ENCODE results near the gene PIGH.

PIGH gene

DNA sequence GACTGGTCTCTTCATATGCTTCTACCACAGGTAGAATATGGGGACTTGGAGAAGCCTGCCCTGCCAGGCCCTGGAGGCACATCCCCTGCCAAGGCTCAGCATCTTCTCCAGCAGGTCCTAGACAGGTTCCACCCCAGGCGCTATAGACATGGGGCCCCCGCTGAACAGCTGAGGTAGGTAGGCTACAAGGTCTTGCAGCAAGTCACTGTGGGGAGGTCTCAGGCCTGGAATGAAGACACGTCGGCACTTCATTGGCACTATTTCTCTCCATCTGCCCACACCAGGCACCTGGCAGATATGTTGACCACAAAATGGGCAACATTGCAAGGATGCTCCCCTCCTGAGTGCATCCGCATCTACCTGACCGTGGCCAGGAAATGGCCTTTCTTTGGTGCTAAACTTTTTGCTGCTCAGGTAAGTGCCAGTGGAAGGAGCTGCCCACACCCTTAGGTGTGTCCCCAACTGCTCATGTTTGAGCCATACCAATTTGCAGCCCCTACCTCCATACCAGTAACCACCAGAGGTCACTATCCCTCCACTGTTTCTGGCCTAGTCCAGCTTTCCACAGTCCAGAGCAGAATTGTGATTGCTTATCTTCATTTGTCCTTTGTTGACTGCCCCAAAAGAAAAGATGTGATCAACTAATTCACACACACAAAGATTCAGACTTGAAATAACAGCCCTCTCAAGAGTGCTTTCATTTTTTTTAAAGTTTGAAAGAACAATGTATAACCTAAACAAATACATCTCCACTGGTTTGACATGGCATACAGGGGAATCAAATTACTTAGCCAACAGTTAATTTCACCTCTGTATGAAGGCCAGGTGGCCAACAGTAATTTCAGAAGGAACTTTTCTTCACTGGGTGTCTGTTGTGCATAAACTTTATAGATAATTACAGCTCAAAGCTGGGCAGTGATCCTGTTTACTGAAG is 16.1 kb downstream of the PIGH start:
- peak; percentile 96 for ATAC-seq
- TF ChIP-seq CSDC2 (CRISPR knock-in tag; IDR thresholded peaks at IDR 0.05) (no peak), PPARA (CRISPR knock-in tag; IDR thresholded peaks at IDR 0.05; ENCODE audit: borderline replicate concordance) (no peak), ESRRG (CRISPR knock-in tag; IDR thresholded peaks at IDR 0.05) (no peak), OSR1 (CRISPR knock-in tag; IDR thresholded peaks at IDR 0.05) (no peak), ZNF565 (CRISPR knock-in tag; conservative IDR thresholded peaks at IDR 0.05; ENCODE audit: low read depth) (no peak), ZC3H10 (CRISPR knock-in tag; IDR thresholded peaks at IDR 0.05) (no peak), RARB (CRISPR knock-in tag; IDR thresholded peaks at IDR 0.05) (no peak), ISL1 (CRISPR knock-in tag; IDR thresholded peaks at IDR 0.05) (no peak), ARNTL (CRISPR knock-in tag; IDR thresholded peaks at IDR 0.05; ENCODE audit: borderline replicate concordance, low read depth) (no peak), ZFP30 (CRISPR knock-in tag; IDR thresholded peaks at IDR 0.05) (no peak), ZNF70 (CRISPR knock-in tag; IDR thresholded peaks at IDR 0.05) (no peak), TOX (CRISPR knock-in tag; IDR thresholded peaks at IDR 0.05; ENCODE audit: borderline replicate concordance) (no peak), CREB5 (CRISPR knock-in tag; IDR thresholded peaks at IDR 0.05; ENCODE audit: low read depth) (no peak), ZFP3 (CRISPR knock-in tag; IDR thresholded peaks at IDR 0.05) (no peak), PATZ1 (CRISPR knock-in tag; IDR thresholded peaks at IDR 0.05; ENCODE audit: borderline replicate concordance) (no peak), SNAI2 (CRISPR knock-in tag; IDR thresholded peaks at IDR 0.05) (no peak), TCF4 (CRISPR knock-in tag; IDR thresholded peaks at IDR 0.05; ENCODE audit: borderline replicate concordance) (no peak)
- TF ChIP-seq, protein P1, sequence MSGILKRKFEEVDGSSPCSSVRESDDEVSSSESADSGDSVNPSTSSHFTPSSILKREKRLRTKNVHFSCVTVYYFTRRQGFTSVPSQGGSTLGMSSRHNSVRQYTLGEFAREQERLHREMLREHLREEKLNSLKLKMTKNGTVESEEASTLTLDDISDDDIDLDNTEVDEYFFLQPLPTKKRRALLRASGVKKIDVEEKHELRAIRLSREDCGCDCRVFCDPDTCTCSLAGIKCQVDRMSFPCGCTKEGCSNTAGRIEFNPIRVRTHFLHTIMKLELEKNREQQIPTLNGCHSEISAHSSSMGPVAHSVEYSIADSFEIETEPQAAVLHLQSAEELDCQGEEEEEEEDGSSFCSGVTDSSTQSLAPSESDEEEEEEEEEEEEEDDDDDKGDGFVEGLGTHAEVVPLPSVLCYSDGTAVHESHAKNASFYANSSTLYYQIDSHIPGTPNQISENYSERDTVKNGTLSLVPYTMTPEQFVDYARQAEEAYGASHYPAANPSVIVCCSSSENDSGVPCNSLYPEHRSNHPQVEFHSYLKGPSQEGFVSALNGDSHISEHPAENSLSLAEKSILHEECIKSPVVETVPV (CRISPR knock-in tag; IDR thresholded peaks at IDR 0.05): no peak
- TF ChIP-seq, protein P2, sequence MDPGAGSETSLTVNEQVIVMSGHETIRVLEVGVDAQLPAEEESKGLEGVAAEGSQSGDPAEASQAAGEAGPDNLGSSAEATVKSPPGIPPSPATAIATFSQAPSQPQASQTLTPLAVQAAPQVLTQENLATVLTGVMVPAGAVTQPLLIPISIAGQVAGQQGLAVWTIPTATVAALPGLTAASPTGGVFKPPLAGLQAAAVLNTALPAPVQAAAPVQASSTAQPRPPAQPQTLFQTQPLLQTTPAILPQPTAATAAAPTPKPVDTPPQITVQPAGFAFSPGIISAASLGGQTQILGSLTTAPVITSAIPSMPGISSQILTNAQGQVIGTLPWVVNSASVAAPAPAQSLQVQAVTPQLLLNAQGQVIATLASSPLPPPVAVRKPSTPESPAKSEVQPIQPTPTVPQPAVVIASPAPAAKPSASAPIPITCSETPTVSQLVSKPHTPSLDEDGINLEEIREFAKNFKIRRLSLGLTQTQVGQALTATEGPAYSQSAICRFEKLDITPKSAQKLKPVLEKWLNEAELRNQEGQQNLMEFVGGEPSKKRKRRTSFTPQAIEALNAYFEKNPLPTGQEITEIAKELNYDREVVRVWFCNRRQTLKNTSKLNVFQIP (CRISPR knock-in tag; IDR thresholded peaks at IDR 0.05; ENCODE audit: borderline replicate concordance, low read depth): no peak
- TF ChIP-seq, protein P3, sequence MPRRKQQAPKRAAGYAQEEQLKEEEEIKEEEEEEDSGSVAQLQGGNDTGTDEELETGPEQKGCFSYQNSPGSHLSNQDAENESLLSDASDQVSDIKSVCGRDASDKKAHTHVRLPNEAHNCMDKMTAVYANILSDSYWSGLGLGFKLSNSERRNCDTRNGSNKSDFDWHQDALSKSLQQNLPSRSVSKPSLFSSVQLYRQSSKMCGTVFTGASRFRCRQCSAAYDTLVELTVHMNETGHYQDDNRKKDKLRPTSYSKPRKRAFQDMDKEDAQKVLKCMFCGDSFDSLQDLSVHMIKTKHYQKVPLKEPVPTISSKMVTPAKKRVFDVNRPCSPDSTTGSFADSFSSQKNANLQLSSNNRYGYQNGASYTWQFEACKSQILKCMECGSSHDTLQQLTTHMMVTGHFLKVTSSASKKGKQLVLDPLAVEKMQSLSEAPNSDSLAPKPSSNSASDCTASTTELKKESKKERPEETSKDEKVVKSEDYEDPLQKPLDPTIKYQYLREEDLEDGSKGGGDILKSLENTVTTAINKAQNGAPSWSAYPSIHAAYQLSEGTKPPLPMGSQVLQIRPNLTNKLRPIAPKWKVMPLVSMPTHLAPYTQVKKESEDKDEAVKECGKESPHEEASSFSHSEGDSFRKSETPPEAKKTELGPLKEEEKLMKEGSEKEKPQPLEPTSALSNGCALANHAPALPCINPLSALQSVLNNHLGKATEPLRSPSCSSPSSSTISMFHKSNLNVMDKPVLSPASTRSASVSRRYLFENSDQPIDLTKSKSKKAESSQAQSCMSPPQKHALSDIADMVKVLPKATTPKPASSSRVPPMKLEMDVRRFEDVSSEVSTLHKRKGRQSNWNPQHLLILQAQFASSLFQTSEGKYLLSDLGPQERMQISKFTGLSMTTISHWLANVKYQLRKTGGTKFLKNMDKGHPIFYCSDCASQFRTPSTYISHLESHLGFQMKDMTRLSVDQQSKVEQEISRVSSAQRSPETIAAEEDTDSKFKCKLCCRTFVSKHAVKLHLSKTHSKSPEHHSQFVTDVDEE (CRISPR knock-in tag; IDR thresholded peaks at IDR 0.05): no peak

DNA sequence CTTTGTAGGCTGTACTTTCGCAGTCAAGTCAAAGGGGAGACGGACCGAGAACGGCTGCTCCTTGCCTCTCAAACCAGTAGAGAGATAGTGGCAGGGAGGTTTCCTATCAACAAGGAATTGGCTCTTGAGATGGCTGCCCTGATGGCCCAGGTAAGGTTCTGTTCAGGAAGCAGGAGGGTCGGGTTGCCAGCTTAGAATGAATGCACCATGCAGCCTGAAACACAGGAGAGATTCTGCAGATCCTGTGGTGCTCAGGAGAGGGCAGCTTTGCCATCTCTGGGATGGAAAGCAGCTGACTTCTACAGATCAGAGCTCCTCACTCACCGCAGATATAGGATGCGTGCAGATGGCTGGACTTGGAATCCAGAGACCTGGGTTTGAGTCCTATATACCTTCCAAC is 18.0 kb downstream of the PIGH start:
- TF ChIP-seq CSDC2 (CRISPR knock-in tag; IDR thresholded peaks at IDR 0.05) (no peak), ZC3H10 (CRISPR knock-in tag; IDR thresholded peaks at IDR 0.05) (no peak), BACH2 (CRISPR knock-in tag; IDR thresholded peaks at IDR 0.05; ENCODE audit: borderline replicate concordance) (no peak), ZFP30 (CRISPR knock-in tag; IDR thresholded peaks at IDR 0.05) (no peak), OSR1 (CRISPR knock-in tag; IDR thresholded peaks at IDR 0.05) (no peak), SNAI2 (CRISPR knock-in tag; IDR thresholded peaks at IDR 0.05) (no peak), TCF4 (CRISPR knock-in tag; IDR thresholded peaks at IDR 0.05; ENCODE audit: borderline replicate concordance) (no peak)
- TF ChIP-seq, protein P2 (CRISPR knock-in tag; IDR thresholded peaks at IDR 0.05; ENCODE audit: borderline replicate concordance, low read depth): no peak

More for the DNA sequence above, 18.0 kb downstream of the PIGH start:
- ATAC-seq: no peak; the same call in 2 of the 3 replicates

Data from SK-N-SH treated with all-trans-retinoic acid at 6 μM for 48 hours (cell line).